Measurements from ENCODE around the gene LCN12.

- TF ChIP-seq YY1 (IDR thresholded peaks at IDR 0.05; ENCODE audit: insufficient read depth, insufficient read length) = no peak
- TF ChIP-seq ZNF274 (IDR thresholded peaks at IDR 0.05; ENCODE audit: low read depth, low read length) = no peak
Measured at GRCh38 chr9:136940526-136941230, 11.4 kb upstream of the LCN12 start.
